GM23338 (cell line): ENCODE measurements around the gene BNIP2. TPM values are rescaled to one million over a fixed set of nuclear protein-coding genes. Genes with fewer than 3 reads are reported as not detected.

Source experiments
- ATAC-seq: fragments of 200-7000 bp; cut with Tn5 transposase; 3 replicates; pipeline ENCODE4 v1.9.1; 2020
- DNase-seq: peaks from one replicate; pipeline ENCODE4 v3.0.0-alpha.2; 2015; ENCODE audit warnings: low spot score
- H2AFZ ChIP-seq: fragments of 200-600 bp; sonication (generic); 2 replicates; pipeline ENCODE4 v1.8.0; 2016; ENCODE audit warnings: antibody characterized with exemption, mild to moderate bottlenecking, moderate library complexity
- H3F3A ChIP-seq: fragments of 200-600 bp; sonication (generic); replicated peaks from 2 replicates; pipeline ENCODE4 v1.8.0; 2017; ENCODE audit warnings: antibody characterized with exemption, mixed run types, low read depth
- H3K27ac ChIP-seq: fragments of 200-600 bp; sonication (generic); 2 replicates; pipeline ENCODE4 v1.6.1; 2016; ENCODE audit warnings: low read depth
- H3K27me3 ChIP-seq: fragments of 200-600 bp; sonication (generic); 2 replicates; pipeline ENCODE4 v1.8.0; 2016; ENCODE audit warnings: mild to moderate bottlenecking, mixed run types, moderate library complexity; ENCODE audit not compliant: insufficient read depth
- H3K36me3 ChIP-seq: fragments of 200-600 bp; sonication (generic); 2 replicates; pipeline ENCODE4 v1.8.0; 2016; ENCODE audit warnings: mild to moderate bottlenecking; ENCODE audit not compliant: insufficient read depth
- H3K4me1 ChIP-seq: fragments of 200-600 bp; sonication (generic); 2 replicates; pipeline ENCODE4 v1.8.0; 2016; ENCODE audit warnings: mild to moderate bottlenecking, moderate library complexity; ENCODE audit not compliant: insufficient read depth
- H3K4me2 ChIP-seq: fragments of 200-600 bp; sonication (generic); 2 replicates; pipeline ENCODE4 v1.7.1; 2017; ENCODE audit warnings: mixed run types
- H3K4me3 ChIP-seq: fragments of 200-600 bp; sonication (generic); 2 replicates; pipeline ENCODE4 v1.6.1; 2016; ENCODE audit warnings: mixed run types
- H3K79me2 ChIP-seq: fragments of 200-600 bp; sonication (generic); replicated peaks from 2 replicates; pipeline ENCODE4 v1.8.0; 2017; ENCODE audit warnings: mild to moderate bottlenecking; ENCODE audit not compliant: insufficient read depth
- H3K9me2 ChIP-seq: fragments of 200-600 bp; sonication (generic); 2 replicates; pipeline ENCODE4 v1.8.0; 2017; ENCODE audit not compliant: insufficient read depth
- H4K20me1 ChIP-seq: fragments of 200-600 bp; sonication (generic); replicated peaks from 2 replicates; pipeline ENCODE4 v1.8.0; 2017; ENCODE audit warnings: mild to moderate bottlenecking; ENCODE audit not compliant: insufficient read depth
- H3K27ac Mint-ChIP-seq: 2 replicates; pipeline ENCODE4 v1.8.0; 2020; ENCODE audit warnings: inconsistent platforms, mild to moderate bottlenecking, moderate library complexity, mixed read lengths
- H3K27me3 Mint-ChIP-seq: 3 replicates; pipeline ENCODE4 v1.8.0; 2022; ENCODE audit warnings: low read depth, mild to moderate bottlenecking, moderate library complexity, mixed read lengths, inconsistent platforms; ENCODE audit not compliant: insufficient read depth, poor library complexity
- H3K36me3 Mint-ChIP-seq: 3 replicates; pipeline ENCODE4 v1.8.0; 2021; ENCODE audit warnings: low read depth, mild to moderate bottlenecking, inconsistent platforms, moderate library complexity, mixed read lengths
- H3K4me1 Mint-ChIP-seq: 3 replicates; pipeline ENCODE4 v1.8.0; 2020; ENCODE audit warnings: mild to moderate bottlenecking, inconsistent platforms, mixed read lengths
- H3K4me3 Mint-ChIP-seq: 3 replicates; pipeline ENCODE4 v1.8.0; 2021; ENCODE audit warnings: moderate library complexity, mild to moderate bottlenecking, inconsistent platforms, mixed read lengths
- H3K9me3 Mint-ChIP-seq: 3 replicates; pipeline ENCODE4 v1.8.0; 2020; ENCODE audit warnings: moderate library complexity, mild to moderate bottlenecking, inconsistent platforms, mixed read lengths
- CREB1 ChIP-seq: fragments of 250-450 bp; sonication (Bioruptor Pico); IDR thresholded peaks from 2 replicates; pipeline ENCODE4 v1.5.0; 2020; ENCODE audit warnings: low read depth, mild to moderate bottlenecking, moderate library complexity
- CTCF ChIP-seq, 2 experiments: fragments of 200-600 bp in 1 of 2; sonication (generic) in 1 of 2; conservative IDR thresholded peaks; 2 replicates each; pipeline versions ENCODE4 v1.5.1 to v1.6.1; 2016 to 2017; ENCODE audit warnings: antibody characterized with exemption in 2 of 2, low read depth in 2 of 2, mild to moderate bottlenecking in 2 of 2, moderate library complexity in 1 of 2
- EZH2 ChIP-seq: fragments of 200-600 bp; sonication (generic); IDR thresholded peaks from one replicate; pipeline ENCODE4 v1.8.0; 2017; ENCODE audit warnings: antibody characterized with exemption, mild to moderate bottlenecking, low read depth; ENCODE audit not compliant: unreplicated experiment
- JUNB ChIP-seq: IDR thresholded peaks from one replicate; pipeline ENCODE4 v1.6.1; 2016; ENCODE audit warnings: antibody characterized with exemption; ENCODE audit not compliant: unreplicated experiment
- NANOG ChIP-seq: IDR thresholded peaks from 2 replicates; pipeline ENCODE4 v1.6.1; 2016; ENCODE audit warnings: antibody characterized with exemption, borderline replicate concordance
- STAT1 ChIP-seq: IDR thresholded peaks from one replicate; pipeline ENCODE4 v1.6.1; 2016; ENCODE audit warnings: antibody characterized with exemption; ENCODE audit not compliant: unreplicated experiment
- ZNF114 ChIP-seq: fragments of 250-450 bp; sonication (Bioruptor Pico); IDR thresholded peaks from 2 replicates; pipeline ENCODE4 v1.5.0; 2020; ENCODE audit warnings: mild to moderate bottlenecking, moderate library complexity
- ZNF331 ChIP-seq: fragments of 250-450 bp; sonication (Bioruptor Pico); IDR thresholded peaks from 2 replicates; pipeline ENCODE4 v1.5.0; 2020; ENCODE audit warnings: low read depth, mild to moderate bottlenecking, moderate library complexity
- polyA plus RNA-seq: library from polyadenylated mRNA; unstranded; fragments of >200 nt; fragmentation: Nextera tagmentation; extraction: Ambion mirVana; gene quantifications from 2 replicates; pipeline ENCODE4 v1.2.1, GENCODE V29; 2016
- total RNA-seq: library from RNA; depleted of rRNA; stranded (reverse); fragments of >200 nt; shearing (Covaris generic); gene quantifications from 2 replicates; pipeline ENCODE4 v1.2.3, GENCODE V29; 2014
- TF ChIP-seq, protein P1 (sequence below): IDR thresholded peaks from 2 replicates; pipeline ENCODE4 v1.6.1; 2016; ENCODE audit warnings: antibody characterized with exemption
- TF ChIP-seq, protein P2 (sequence below): IDR thresholded peaks from one replicate; pipeline ENCODE4 v1.6.1; 2018; ENCODE audit warnings: antibody characterized with exemption; ENCODE audit not compliant: unreplicated experiment

The BNIP2 gene
- total and polyA plus RNA-seq, 2 experiments from 2014 or later, result 43.7 to 83.7 TPM

DNA sequence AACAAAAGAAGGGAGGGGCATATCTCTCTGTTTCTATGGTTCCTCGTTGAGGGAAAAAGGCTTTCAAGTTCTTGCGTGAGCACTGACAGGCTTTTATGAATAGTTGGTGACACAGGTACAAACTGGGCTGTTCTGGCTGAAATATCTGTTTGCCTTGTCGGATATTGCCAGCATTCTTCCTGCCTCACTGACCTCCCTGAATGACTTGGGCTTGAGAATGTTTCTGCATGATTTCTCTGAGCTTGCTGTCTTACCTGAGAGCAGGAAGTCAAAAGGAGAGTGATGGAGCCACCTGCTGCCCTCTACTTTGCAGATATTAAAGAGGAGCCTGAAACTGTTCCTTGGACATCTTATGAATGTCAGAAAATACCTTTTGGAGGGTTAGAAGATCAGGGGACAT, 72.7 kb downstream of the BNIP2 start:
- DNase-seq (peak; percentile 13), ATAC-seq (no peak)
- Histone ChIP-seq H3K27ac (no peak overlapping the region), H3K36me3 (no peaks in the 10 kb centered on the region), H3K79me2 (no peaks in the 10 kb centered on the region), H3K4me1 (no peaks in the 10 kb centered on the region), H3K27me3 (no peaks in the 10 kb centered on the region), H2AFZ (peak overlapping the region; percentile 39; the same call in 1 of the 2 replicates), H3K4me3 (no peak overlapping the region), H3F3A (no peaks in the 10 kb centered on the region), H4K20me1 (no peaks in the 10 kb centered on the region), H3K9me2 (no peaks in the 10 kb centered on the region; the same call in none of the 2 replicates), H3K4me2 (no peak overlapping the region)
- TF ChIP-seq CREB1 (CRISPR knock-in tag) (no peak), CTCF (conservative IDR thresholded peaks at IDR 0.05; ENCODE audit: low read depth in 2 of 2) (peak in 1 of 2 experiments; percentile 41; a peak in 2 of 4 replicates), ZNF331 (CRISPR knock-in tag) (no peak), NANOG (no peak), JUNB (no peak)
- TF ChIP-seq, protein P1, sequence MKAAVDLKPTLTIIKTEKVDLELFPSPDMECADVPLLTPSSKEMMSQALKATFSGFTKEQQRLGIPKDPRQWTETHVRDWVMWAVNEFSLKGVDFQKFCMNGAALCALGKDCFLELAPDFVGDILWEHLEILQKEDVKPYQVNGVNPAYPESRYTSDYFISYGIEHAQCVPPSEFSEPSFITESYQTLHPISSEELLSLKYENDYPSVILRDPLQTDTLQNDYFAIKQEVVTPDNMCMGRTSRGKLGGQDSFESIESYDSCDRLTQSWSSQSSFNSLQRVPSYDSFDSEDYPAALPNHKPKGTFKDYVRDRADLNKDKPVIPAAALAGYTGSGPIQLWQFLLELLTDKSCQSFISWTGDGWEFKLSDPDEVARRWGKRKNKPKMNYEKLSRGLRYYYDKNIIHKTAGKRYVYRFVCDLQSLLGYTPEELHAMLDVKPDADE, result no peak
- no peak overlapping the region for H3K27ac Mint-ChIP-seq
- peaks cover 3% of the 10 kb centered on the region; the same call in 2 of the 3 replicates for H3K36me3 Mint-ChIP-seq
- H3K4me3 Mint-ChIP-seq, result no peak overlapping the region
- H3K9me3 Mint-ChIP-seq, result peaks cover 4% of the 10 kb centered on the region
- H3K4me1 Mint-ChIP-seq, result peaks cover 6% of the 10 kb centered on the region; the same call in 1 of the 3 replicates
- H3K27me3 Mint-ChIP-seq, result no peaks in the 10 kb centered on the region

DNA sequence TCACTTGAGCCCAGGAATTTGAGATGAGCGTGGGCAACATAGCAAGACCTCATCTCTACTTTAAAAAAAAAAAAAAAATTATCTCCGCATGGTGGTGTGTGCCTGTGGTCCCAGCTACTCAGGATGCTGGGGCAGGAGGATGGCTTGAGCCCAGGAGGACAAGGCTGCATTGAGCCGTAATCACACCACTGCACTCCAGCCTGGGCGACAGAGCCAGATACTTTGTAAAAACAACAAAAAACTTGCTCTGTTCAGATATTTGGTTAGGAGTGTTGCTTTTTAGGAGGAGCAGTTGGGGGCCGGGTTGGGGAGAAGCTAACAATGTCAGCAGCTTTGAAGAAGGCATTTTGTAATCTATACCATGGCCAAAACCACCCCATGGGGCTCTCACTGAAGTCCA, 73.5 kb downstream of the BNIP2 start:
- Histone ChIP-seq H3K36me3 (no peaks in the 10 kb centered on the region), H3K27me3 (no peaks in the 10 kb centered on the region), H3K4me1 (no peaks in the 10 kb centered on the region), H2AFZ (no peak overlapping the region), H3K4me3 (no peak overlapping the region), H3K79me2 (no peaks in the 10 kb centered on the region), H3K4me2 (no peak overlapping the region), H3K9me2 (no peaks in the 10 kb centered on the region; the same call in none of the 2 replicates), H3F3A (no peaks in the 10 kb centered on the region), H4K20me1 (no peaks in the 10 kb centered on the region), H3K27ac (no peak overlapping the region)
- peaks cover 2% of the 10 kb centered on the region for H3K27me3 Mint-ChIP-seq
- H3K27ac Mint-ChIP-seq, result no peak overlapping the region
- no peak overlapping the region for H3K4me3 Mint-ChIP-seq
- DNase-seq (no peak), ATAC-seq (no peak)
- peaks cover 8% of the 10 kb centered on the region for H3K9me3 Mint-ChIP-seq
- peaks cover 6% of the 10 kb centered on the region; the same call in 1 of the 3 replicates for H3K4me1 Mint-ChIP-seq
- H3K36me3 Mint-ChIP-seq, result peaks cover 6% of the 10 kb centered on the region; the same call in 2 of the 3 replicates
- TF ChIP-seq, protein P1, result no peak
- no peak for TF ChIP-seq NANOG
- TF ChIP-seq STAT1, result no peak
- TF ChIP-seq JUNB, result no peak
- TF ChIP-seq EZH2, result no peak
- TF ChIP-seq, protein P2, sequence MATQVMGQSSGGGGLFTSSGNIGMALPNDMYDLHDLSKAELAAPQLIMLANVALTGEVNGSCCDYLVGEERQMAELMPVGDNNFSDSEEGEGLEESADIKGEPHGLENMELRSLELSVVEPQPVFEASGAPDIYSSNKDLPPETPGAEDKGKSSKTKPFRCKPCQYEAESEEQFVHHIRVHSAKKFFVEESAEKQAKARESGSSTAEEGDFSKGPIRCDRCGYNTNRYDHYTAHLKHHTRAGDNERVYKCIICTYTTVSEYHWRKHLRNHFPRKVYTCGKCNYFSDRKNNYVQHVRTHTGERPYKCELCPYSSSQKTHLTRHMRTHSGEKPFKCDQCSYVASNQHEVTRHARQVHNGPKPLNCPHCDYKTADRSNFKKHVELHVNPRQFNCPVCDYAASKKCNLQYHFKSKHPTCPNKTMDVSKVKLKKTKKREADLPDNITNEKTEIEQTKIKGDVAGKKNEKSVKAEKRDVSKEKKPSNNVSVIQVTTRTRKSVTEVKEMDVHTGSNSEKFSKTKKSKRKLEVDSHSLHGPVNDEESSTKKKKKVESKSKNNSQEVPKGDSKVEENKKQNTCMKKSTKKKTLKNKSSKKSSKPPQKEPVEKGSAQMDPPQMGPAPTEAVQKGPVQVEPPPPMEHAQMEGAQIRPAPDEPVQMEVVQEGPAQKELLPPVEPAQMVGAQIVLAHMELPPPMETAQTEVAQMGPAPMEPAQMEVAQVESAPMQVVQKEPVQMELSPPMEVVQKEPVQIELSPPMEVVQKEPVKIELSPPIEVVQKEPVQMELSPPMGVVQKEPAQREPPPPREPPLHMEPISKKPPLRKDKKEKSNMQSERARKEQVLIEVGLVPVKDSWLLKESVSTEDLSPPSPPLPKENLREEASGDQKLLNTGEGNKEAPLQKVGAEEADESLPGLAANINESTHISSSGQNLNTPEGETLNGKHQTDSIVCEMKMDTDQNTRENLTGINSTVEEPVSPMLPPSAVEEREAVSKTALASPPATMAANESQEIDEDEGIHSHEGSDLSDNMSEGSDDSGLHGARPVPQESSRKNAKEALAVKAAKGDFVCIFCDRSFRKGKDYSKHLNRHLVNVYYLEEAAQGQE, result no peak
- no peak for TF ChIP-seq CTCF (conservative IDR thresholded peaks at IDR 0.05; ENCODE audit: low read depth in 2 of 2)
- no peak for TF ChIP-seq ZNF114 (CRISPR knock-in tag)
